Activated CD4-positive, alpha-beta T cell treated with anti-CD3 and anti-CD28 coated beads, Interleukin-2, amount 50 U/mL, for 16 hours (primary cell): ENCODE data around the gene DAAM1.
A peak's percentile ranks its signal among the peaks of the same experiment; 100 is the strongest.

Source experiments
- DNase-seq: peaks from one replicate; pipeline ENCODE4 v3.0.0-alpha.2; 2020

Gene DAAM1

GRCh38 chr14:59262717-59263454 lies 74.4 kb downstream of the DAAM1 start:
- no peak for DNase-seq

GRCh38 chr14:59265808-59266207 lies 77.3 kb downstream of the DAAM1 start:
- DNase-seq = peak; percentile 52

DNA sequence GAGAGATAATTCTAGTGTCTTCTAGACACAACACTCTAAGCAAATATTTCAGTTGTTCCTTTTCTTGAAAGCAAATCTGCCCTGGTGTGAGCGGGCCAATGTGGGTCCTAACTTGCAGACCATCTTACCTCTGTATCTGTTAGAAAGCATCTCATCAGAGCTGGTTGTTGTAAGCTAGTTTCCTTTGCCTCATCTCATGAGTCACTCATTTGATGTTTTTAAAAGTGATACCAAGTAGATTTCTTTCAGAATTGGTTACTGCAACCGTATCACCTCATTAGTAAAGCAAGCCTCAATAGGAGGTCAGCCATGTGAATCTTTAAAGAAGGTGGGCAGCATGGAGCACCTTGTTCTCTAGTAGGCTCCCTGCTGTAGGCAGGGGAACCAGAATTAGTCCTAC lies 78.6 kb downstream of the DAAM1 start:
- peak; percentile 24 for DNase-seq

DNA sequence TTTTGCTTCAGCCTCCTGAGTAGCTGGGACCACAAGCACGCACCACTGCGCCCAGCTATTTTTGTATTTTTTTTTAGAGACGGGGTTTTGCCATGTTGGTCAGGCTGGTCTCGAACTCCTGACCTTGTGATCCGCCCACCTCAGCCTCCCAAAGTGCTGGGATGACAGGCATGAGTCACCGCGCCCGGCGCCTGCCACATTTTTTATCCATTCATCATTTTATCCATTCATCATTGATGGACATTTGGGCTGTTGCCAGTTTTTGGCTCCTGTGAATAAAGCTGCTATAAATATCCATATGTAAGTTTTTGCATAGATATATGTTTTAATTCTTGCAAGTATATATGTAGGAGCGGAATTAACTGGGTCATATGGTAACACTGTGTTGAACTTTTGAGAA lies 79.5 kb downstream of the DAAM1 start:
- no peak for DNase-seq

- DNase-seq = no peak
Observed at GRCh38 chr14:59268858-59269257, 80.4 kb downstream of the DAAM1 start.

DNA sequence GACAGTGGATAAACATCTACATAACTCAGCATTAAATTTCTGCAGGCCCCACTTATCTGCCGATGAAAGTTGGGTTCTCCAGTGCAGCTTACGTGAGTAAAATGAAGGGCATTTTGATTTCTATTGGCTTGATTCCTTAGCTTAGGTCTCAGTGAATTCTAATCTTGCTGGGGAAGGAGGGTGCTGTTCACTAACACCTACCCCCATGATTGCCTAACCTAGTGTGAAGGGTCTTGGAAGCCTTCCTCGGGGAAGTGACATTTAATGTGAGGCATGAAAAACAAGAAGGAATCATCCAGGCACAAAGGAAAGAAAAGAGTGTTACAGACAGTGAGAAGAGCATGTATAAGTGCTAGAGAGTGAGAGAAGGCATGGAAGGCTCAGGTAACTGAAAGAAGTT lies 81.0 kb downstream of the DAAM1 start:
- DNase-seq = no peak

DNA sequence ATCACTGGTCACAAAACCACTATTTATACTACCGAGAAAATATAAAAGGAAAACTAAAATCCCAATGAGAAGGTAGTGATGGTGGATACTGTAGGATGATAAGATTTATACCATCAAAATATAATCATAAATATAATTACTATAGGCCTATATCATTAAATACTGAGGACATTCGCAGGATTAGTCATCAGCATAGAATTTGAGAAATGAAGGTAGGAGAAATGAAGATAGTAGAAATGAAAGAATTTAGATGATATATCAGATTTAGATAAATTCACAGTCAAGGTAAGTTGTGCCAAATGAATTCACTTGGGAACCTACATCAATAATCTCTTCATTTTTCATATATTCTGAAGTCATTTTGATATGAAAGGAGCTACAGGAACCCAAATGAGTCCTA lies 82.8 kb downstream of the DAAM1 start:
- no peak for DNase-seq

DNA sequence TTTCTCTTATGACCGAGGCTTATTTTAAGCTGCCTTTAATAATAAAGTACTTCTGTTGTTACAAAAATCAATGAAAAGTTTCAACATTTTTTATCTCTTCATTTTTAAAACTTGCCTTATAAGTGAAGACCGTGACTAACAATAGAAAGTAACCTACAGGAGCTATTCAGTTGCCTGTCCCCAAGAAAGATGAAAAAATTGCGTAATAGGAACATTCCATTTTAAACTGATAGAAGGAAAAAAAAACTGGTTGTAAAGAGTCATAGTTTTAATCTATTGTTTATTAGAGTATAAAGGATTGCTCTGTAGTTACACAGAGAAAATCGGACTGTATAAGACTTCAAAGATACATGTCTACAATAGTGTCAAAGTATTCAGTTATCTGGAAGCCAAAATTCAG lies 83.3 kb downstream of the DAAM1 start:
- DNase-seq = no peak

DNA sequence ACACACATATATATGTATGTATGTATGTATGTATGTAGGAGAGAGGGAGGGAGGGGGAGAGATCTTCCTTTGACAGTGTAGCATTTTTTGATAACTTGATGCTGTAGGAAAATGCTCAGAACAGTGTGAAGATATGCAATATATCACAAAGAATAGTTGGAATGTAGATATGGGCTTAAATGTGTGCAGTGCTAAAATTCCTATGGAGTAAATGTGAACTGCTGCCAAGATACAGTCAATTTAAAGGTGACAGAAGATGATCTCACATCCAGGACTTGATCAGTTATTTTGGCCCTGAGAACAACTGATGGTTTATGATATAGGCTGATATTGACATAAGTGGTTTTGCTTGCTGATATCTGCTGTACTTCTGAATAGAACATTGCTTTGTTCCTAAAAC lies 84.2 kb downstream of the DAAM1 start:
- DNase-seq = no peak

DNA sequence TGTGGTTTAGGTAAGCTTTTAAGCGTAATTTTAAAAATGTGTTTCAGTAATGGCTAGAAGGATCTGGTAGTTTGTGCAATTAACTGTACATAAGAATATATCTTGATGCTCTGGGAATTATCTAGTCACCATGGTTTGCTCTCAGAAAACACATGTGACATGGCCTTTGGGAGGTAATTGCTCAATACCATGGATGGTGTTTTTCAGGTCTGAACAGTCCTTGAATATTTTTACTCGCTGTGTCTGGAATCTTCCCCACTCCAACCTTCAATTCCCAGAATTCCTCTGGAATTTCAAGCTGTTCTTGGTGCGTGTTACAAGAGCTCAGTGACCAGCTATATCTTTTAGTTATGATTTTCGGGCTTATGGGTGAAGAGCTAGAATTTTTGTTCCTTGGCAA lies 85.3 kb downstream of the DAAM1 start:
- no peak for DNase-seq

- DNase-seq = no peak
Observed at GRCh38 chr14:59274991-59275391, 86.5 kb downstream of the DAAM1 start.

DNA sequence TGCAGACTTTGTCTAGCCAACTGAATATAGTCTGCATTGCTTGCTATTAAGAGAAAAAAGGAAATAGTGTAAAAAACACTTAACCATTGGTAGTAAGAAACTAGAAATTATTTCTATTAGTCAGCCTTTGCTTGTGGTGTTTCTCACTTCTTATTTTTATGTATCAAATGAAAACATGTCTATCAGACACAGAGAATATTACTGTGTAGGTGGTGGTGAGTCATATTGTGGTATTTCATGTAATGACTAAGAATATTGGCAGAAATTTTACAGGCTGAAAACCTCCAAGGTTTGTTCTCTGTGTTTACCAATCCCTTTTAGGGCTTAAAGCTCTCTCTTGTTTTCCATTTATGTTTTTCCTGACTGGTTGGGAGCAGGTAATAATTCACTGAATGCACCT lies 87.2 kb downstream of the DAAM1 start:
- DNase-seq = peak; percentile 84

DNA sequence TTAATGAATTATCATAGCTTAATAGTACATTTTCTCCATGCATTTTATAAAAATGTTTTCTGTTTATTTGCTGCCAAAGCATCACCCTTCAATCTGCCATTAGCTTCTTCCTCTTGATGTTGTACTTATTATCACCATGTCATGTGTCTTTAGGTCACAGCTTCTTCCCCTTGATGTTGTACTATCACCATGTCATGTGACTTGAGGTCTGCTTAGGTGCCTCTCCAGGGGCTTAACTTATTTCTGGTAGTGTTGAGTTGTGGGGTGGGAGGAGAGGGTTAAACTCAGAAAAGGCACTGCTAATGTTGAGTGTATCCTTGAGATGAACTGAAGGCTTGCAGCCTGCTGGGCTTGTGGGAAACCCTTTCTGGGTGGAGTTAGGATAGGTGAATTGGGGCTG lies 87.8 kb downstream of the DAAM1 start:
- no peak for DNase-seq

- peak; percentile 75 for DNase-seq
Observed at GRCh38 chr14:59277659-59278058, 89.2 kb downstream of the DAAM1 start.

DNA sequence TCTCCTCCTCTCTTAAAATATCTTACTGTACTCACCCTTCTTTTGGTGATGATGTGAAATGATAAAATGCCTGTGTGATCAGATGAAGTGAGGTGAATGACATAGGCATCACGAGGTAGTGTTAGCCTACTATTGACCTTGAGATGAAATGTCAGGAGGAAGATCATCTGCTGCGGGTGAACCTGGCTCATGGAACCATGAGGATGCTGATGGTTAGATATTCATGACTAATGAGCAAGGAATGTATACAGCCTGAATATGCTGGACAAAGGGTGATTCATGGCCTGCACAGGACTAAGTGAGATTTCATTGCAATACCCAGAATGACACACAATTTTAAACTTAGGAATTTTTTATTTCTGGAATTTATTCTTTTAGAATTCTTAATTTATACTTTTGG lies 89.6 kb downstream of the DAAM1 start:
- no peak for DNase-seq

DNA sequence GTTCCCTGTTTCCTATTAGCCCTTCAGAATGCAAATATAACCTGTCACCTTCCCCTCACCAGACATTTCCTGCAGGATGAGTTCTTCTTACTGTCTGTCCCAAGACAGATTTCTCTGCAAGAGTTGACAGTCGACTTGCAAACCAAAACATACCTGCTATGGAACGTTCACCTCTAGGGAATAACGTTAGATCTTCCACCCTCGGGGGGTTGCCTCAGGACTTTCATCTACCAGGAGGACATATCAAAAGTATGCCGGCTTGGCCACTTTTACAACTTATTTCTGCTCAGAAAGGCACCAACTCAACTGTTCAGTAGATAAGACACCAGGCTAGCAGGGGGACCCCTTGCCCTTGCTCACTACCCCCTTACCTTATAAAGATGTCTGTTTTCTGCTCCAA lies 92.5 kb downstream of the DAAM1 start:
- no peak for DNase-seq

- no peak for DNase-seq
Observed at GRCh38 chr14:59281609-59282377, 93.3 kb downstream of the DAAM1 start.

DNA sequence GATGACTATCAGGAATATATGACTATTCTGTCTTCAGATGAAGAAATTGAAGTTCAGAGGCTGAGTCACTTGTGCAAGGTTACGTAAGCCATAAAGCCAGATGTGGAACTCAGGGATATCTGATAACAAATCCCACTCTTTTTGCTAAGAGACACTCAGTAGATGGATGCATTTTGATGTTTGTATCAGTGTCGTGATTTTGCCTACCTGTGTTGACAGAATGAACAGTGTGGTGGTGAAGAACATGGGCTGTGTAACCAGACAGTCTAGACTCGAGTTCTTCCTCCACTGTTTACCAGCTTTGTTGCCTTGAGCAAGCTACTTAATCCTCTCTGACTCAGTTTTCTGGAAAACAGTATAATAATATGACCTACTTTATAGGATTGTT lies 93.9 kb downstream of the DAAM1 start:
- no peak for DNase-seq

DNA sequence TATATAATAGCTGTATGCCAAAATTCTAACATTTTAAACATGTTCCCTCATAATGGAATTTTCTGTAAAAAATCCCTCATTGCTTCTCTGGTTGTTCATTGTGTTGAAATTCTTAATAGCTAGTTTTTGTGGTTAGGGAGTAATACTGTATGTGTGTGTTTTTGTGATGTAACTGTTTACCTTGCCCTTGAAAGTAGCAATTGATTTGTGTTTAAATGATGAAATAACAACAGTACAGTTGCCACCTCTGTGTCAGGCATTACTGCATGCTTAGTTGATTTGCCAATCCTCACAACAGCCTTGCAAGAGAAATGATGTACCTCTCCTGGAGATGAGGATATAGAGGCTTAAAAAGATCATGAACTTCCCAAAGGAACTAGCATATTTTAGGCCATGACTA lies 94.9 kb downstream of the DAAM1 start:
- DNase-seq = no peak

GRCh38 chr14:59284059-59284458 lies 95.6 kb downstream of the DAAM1 start:
- DNase-seq = no peak

DNA sequence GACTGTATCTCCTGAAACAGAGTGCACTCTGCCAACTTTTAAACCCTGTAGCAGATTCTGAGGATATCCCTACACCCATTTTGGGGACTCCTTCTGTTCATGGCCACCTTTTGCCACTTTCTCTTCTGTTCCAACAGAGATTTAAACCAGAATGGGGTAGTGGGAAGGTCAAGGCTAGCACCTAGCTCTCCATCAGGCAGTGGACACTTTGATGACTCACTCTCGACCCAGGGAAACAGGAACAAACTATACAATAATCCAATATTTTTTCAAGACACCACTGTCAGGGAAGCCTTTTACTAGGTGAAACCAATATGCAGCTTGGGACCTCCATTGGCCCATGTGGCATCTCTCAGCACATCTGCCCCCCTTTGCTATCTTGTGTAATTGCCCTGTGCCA lies 103.6 kb downstream of the DAAM1 start:
- DNase-seq = no peak

- DNase-seq = no peak
Observed at GRCh38 chr14:59292921-59293534, 104.6 kb downstream of the DAAM1 start.

- DNase-seq = no peak
Observed at GRCh38 chr14:59293935-59294661, 105.6 kb downstream of the DAAM1 start.

DNA sequence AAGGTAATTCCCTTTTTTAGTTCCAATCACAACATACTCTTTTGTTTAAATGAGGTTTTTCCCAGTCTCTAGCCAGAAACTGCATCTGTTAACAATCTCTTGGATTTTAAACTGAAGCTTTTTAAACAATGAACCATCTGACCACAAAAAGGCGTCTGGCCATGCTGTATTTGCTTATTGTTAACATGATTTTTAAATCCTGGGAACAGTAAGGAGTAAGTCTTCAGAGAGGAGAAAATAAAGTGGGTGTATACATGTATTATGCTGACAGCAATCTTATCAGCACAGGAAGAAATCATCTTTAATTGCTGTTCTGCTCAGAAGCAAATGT lies 106.2 kb downstream of the DAAM1 start:
- DNase-seq = no peak
